HG02870 (cell line): ENCODE results near the gene SORCS3.

ENCODE experiments used
- ATAC-seq: cut with Tn5 transposase; IDR thresholded peaks from one replicate; pipeline ENCODE4 v1.9.1; 2021; ENCODE audit warnings: mild to moderate bottlenecking, moderate library complexity; ENCODE audit not compliant: unreplicated experiment

The SORCS3 gene

DNA sequence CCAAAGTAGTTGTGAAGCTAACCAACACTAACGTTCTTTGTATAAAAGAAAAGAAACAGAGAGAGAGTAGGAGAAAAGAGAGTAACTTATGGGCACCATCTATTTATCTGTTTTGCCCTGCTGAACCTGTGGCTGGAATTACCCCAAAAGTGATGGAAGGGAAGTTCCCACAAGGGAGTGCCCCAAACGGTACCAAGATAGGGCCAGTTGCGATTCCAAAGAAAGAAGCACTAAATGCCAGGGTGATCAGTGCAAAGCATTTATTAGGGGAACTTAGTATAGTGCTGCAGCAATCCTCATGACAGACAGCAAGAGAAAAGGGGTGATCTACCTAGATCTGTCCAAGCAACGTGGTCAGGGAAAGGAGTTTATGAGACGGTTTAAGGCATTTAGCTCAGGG lies 190.2 kb downstream of the SORCS3 start:
- ATAC-seq, result no peak

DNA sequence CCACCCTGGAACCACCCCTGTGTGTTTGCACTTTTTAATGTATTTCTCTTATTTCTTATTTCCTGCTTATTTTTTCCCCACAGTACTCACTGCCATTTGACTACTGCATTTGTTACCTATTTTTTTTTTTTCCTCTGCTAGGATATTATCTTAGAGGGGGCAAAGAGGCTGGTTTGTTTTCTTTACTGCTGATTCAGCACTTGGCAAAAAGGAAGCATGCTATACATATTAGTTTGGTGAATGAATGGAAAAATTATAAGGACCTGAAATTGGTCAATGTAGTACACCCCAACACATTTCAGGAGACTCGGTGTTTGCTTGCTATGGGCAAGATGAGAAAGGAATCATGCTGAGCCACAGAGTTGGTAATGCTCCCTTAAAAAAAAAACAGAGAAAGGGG lies 193.5 kb downstream of the SORCS3 start:
- ATAC-seq, result no peak

DNA sequence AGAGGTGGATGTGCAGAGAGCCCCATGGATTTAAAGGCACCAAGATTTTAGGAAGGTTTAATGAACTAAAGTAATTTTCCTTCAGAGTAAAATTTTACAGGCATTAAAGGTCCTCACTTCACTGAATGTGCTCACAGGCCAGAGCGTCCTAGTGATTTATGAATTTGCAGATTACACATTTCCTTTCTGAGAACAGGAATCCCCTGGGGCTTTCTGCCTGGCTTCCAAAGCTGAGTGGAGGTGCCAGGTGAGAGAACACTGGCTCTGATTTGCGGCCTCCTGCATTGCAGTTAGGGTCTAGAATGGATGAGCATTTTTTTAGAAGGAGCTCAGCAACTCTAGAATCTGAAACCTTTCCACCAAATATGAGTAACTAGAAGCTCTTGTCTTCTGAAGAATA lies 194.3 kb downstream of the SORCS3 start:
- ATAC-seq, result peak; percentile 40

DNA sequence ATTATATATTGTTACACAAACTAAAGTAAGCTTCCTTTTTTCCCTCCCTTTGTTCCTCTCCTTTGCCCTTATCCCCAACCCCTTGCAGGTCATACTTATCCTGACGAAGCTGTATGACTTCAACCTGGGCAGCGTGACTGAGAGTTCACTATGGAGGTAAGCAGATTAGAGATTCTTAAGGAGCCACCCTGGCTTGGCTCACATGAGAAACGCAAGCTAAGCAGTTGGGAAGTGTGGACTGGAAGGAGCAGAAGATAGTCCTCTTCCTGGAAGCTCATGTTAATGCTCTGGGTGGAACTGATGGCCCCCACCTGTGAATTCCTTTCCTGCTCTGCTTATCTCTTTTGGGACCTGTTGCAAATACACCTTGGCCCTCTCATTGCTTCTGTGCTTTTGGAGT lies 201.6 kb downstream of the SORCS3 start:
- no peak for ATAC-seq

DNA sequence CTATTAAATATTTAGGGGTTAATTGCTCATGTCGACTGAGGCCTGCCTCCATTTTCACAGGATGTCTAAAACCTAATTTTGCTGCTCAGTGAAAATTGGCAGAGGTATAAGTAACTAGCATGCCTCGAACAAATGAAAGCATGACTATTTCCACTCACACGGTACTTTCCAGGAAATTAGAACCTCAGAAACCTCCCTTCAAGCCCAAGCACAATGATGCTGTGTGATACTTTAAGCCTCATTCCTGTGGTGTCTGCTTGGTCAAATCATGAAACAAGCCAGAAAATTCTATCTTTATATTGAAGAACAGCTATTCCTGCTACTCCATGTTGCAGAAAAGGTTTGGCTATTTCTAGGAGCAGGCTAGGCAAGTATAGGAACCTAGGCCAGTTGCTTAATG lies 203.0 kb downstream of the SORCS3 start:
- peak; percentile 60 for ATAC-seq

DNA sequence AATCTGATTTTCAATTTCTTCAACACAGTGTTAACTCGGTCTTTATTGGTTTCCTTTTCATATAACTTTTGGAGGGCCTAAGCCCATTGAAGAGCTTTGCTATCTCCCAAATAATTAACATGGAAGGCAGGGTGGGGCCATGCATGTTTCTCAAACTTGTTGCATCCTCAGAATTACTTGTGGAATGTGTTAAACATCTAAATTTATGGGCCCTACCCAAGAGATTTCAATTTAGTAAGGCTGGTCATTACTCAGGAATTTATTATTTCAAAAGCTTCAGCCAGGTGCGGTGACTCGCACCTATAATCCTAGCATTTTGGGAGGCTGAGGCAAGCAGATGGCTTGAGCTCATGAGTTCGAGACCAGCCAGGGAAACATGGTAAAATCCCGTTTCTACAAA lies 208.9 kb downstream of the SORCS3 start:
- ATAC-seq, result no peak

DNA sequence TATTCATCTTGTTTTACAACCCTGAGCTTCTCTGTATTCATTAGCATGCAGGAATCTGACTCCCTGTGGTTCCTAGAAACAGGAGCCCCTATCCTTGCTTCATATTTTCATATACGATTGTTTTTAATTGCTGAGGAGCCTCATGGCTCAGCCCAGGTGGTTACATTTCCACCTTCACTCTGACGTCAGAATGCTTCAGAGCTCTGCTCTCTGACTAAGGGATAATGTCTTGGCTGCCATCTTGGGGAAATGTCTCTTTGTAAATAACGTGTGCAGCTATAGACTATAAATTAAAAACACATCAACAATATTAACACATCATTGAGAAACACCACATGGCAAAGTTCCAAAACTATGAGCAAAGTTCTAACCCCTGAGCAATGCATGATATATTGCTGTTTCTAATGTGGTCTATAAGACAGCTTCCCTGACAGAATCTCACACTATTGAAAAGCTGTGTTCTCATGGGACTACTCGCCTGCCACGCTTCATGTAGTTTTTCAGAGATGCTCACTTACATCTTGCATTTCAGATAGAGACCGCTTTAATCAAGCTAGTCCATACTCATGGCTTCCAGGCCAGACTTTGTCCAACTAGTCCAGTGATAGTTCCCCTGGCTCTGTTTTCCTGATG lies 227.0 kb downstream of the SORCS3 start:
- ATAC-seq, result no peak

DNA sequence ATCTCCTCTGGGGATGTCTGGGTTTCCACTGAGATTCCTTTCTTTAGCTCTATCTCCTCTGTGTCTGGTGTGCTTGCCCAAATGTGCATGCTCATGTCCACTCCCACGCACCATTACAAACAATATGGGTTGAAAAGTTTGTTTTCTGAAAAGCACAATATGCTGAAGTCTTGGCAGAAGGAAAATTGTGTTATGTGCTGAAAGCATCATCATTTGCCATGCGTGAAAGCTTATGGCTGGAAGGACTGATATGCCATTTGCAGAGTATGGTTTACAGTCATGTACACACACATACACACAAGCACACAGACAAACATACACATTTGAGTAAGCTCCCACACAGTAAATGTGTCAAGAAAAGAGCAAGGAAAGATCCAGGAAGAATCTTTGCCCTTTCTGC lies 231.6 kb downstream of the SORCS3 start:
- ATAC-seq, result no peak

DNA sequence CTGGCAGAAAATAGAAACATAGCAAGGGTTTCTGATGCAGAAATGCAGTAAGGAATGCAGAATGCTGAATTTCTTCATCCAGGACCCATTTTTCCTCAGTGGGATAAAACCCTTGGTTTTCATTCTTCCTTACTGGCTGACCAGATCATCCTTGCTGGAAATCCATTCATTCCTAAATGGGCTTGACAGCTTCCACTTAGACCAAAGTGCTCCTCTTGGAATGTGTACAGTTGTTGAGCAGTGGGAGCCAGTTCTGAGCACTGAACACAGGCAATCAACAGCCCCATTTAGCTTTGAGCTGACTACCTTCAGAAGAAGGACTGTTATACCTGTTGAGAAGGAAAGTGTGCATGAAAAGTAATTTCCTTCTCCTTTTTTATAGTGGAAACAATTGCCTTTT lies 232.1 kb downstream of the SORCS3 start:
- ATAC-seq, result no peak

DNA sequence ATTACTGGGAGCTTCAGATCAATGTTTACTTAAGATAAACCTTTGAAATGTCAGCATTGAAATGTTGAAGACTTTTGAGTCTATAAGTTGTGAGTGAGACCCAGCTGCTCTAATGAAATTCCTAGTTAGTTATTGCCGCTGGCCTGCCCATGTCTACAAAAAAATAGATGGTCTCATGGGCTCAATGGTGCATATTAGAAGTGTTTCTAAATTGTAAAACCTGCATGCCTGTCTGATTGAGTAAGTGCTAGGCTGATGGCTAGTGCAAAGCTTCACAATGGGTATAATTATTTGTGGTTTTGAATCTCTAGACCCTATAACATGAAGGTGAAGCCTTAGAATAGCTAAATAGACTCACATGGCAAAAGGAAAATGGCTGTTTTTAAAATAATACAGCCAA lies 234.5 kb downstream of the SORCS3 start:
- no peak for ATAC-seq

DNA sequence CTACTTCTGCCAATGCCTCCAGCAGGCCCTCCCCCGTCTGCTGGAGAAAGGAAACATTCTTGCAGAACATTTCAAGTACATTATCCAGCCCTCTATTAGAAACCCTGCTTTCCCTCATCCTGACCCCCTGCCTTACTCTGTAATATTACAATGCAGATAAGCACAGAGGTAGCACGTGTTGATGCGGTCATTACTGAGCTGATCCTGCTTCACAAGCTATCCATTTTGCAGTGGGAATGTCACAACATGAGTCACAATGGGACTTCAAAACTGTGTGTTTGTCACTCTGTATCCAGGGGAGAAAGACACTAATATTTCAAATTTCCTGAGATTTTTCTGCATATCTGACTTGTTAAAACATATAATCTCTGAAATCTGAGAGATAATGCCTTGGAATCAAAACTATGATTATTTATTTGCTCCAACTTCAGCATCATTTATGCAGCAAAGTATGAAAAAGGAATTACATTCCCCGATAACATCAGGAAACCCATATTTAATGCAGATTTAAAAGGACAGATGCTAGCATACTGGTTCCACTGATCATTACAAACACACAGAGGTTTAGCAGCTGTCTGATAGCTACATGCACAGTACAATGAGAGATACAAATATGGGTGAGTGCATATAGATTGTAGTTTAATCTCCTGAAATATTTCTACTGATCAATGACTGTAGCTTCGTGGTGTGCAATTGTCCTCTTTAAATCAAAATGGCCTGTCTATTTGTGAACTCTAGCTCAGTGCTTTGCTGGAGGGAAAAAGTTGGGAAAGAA lies 239.7 kb downstream of the SORCS3 start:
- no peak for ATAC-seq

DNA sequence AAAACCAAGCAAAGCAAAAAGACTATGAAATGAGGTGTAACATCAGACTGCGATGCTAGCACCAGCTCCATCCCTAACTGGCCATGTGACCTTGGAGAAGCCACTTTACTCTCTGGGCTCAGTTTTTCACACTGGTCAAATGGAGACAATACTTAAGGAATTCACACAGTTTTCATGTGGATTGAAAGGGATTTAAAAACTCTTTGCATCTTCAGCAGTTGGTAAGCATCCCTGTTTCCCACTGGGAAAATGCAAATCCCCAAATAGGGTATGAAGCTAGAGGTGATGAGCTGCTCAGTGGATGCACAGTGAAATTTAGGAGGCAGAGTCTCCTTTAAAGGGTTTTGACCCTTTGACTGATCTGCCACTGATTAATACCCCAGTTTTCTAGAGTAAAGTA lies 240.7 kb downstream of the SORCS3 start:
- ATAC-seq, result no peak

DNA sequence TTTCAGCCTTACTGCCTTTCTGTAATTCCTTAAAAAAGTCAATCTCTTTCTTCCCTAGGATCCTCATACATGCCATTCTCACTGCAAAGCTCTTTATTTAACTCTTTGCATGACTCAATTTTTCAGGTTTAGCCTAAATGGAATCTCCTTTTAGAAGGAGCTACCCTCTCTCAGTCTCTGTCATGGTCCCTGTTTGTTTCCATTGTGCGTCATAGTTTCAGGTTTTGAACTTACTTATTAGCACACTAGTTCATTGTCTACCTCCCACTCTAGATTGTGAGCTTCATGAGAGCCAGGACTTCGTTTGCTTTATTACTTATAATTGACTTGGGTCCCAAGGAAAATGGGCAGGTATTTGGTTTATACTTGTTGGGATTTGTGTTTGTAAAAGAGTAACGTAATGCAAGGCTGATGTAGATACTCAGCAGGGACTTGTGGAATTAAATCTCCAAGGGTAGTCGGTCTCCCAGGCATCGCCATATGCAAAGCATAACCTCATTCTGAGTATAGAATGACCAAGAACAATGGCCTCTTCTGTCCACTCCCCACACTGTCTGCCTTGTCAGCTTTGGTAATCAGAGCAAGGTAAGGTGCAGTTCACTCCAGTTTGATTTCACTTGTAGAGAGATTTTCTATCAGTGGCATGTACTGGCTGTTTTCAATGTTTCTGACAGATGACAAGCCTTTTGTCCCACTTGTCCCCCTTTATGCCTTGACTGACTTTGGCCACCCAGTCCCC lies 252.0 kb downstream of the SORCS3 start:
- ATAC-seq, result no peak

DNA sequence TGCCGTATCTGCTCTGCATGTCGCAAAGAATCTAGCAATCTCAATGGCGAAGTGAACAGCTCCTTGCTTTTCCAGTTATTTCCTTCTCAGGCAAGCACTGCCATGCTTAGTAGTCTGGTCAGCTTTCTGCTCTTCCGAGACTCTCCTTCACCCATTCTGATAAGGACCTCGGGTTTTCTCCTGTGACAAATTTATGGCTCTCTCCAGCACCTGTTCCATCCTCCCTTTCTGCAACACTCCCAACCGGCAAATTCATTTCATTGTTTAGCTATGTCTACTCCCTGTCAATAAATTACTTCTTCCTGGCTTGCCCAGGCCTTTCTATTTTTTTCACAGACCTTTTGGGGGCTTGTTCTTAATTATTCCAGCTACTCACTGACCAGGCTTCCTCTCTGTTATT lies 252.6 kb downstream of the SORCS3 start:
- no peak for ATAC-seq

DNA sequence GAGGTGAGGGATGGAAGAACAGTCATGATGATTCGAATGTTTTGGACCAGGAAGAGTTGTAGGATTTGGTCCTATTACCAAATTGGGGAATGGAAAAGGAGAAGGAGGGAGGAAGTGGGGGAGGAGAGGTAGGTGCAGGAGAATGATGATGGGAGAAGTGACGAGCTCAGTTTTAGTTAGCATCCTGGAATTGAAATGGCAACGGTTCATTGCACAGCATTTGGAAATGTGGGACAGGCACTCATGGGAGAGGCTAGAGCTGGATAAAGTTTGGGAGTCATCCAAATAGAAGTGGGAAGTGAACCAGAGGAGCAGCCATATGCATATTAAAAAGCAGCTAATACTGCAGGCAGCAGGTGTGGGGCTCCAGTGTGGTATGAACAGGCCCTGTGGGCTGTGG lies 253.6 kb downstream of the SORCS3 start:
- ATAC-seq, result no peak

DNA sequence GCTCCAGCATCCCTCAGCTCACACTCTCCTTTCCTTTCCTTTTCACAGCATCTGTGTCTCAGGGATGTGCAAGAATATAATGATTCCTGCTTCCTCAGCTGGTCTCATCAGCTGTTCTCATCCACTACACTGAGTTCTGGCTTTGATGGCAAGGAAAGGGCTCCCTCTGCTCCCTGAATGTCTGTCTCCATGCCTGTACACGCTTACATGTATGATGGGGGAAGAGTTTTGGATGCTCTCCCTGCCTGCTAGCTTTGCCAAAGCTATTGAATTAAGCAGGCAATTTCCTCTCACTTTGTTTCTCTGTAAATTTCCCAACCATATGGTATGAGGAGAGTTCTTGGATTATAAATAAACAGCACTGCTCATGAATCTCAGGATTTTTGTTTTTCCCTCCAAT lies 254.5 kb downstream of the SORCS3 start:
- ATAC-seq, result no peak

DNA sequence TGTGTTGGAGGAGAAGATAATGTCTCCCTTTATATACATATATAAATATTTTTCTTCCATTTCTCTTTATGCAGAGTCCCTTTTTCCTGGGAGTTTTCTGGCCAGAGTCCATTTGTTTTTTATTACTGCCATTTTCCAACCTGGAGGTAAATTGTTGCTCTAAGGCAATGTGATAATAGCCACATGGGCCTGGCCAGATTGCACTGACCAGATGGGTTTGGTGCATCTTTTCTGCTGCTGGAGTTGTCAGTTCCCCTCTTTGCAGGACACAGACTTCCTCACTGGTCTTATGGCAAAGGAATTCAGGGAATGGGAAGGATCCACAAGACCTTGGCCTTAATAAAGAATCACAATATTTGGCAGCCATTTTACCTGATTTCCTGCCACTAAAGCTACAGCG lies 254.9 kb downstream of the SORCS3 start:
- no peak for ATAC-seq

DNA sequence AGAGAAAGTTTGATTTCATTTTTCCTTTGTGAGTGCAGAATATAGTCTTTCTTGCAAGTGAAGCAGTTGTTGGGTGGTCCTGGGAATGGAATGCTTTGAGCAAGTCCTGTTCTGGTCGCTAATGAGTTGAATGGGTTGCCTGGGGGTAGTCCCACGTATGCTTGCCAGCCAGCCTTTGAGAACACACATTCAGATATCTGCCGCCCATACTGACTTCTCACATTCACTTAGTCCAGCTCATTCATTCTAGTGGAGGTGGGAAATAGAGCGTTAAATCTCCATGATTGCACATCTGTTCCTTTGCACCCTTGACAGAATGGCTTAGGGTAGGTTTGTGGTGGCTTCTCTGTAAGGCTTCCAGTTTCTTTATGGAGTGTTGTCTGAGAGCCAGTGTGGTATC lies 256.6 kb downstream of the SORCS3 start:
- ATAC-seq, result no peak

DNA sequence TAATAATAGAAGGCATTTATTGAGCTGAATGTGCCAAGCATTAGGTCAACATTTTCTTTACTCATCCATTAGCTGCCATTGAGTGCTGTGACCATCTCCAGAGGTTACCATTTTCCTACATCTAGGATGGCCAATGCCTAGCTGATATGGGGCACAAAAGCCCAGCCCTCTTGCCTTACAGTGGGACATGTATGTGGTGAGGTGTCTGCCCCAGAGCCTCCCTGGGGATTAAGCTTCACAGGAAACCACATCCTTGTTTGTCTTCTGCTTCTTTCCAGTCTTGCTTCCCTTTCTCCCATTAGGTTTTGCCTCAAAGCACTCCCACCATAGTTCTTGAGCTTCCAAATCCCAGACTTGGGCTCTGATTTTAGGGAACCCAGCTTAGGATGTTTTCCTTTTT lies 258.7 kb downstream of the SORCS3 start:
- ATAC-seq, result no peak

DNA sequence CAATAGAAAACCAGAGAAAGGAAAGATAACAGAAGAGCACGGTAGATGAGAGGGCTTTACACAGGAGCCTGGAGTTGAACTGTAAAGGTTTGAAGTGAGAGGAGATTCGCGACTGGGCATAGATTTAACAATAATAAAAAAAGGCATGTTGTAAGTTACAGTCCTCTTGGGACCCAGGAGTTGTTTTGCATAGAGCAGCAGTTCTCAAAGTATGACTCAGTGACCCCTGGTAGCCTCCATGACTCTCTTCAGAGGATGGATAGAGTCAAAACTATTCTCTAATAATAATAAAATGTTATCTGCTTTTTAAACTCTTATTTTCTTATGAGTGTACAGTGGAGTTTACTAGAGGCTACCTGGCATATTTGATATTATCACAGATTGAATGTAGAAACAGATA lies 262.3 kb downstream of the SORCS3 start:
- ATAC-seq, result no peak

DNA sequence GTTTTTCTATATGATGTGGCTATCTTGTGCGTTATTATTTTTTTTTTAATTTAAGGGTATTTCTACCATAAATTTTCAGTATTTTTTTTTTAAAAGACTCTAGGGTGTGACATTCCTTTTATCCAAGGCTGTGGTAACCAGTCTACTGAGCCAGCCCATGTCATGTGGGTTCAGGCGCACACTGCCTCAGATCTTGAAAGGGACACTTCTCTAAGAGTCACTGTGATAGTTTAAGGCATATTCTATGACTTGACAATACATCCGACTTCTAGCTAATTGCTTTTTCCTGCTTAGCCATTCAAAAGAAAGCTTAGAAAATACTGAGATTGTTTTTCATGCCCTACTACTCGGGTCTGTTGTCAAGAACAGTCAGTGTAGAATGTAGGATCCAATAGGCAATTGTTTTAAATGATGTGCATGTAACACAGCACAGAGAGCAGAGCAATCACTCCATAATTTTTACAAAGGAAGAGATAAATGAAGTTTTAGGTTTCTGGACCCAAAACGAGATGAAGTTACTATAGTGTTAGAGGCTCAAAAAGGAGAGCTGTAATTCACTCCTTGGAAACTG lies 263.7 kb downstream of the SORCS3 start:
- ATAC-seq, result no peak

DNA sequence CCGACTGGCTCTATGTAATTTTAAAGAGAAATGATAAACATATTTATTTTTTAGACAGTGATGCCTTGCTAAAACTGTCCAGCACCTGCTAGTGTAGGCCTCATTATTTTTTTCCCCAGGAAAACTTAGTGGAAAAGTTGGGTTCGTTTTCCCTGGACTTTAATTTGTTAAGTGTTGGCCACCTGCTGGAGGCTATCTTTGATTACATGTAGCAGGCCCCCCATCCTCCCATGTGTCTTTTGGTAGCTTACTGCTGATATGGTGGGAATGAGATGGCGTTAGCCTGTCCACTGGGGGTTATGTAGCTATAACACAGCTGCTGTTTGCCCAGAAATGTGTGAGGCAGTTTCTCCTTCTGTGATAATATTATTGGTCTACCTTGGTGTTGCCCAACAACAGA lies 265.0 kb downstream of the SORCS3 start:
- ATAC-seq, result no peak
